ENCODE measurements around the gene MAD1L1.
A peak's percentile ranks its signal among the peaks of the same experiment; 100 is the strongest.

The MAD1L1 gene

DNA sequence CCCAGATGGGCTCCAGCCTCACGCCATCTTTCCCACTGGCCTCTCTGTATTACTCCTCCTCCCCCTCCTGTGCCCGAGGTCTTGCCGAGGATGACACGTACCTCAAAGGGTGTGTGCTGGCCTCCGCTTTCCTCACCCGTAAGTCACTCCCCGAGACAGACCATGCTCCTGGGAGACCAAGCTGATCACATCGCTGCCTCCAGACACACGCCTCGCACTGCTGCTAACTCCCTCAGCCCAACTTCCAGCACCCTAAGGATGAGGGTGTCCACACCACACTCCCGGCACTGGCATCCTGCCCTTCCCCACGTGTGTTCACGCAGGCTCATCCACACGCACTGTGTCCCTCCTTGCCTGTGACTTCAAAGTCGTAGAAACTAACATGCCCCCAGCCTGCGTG lies 24.0 kb downstream of the MAD1L1 start:
- ATAC-seq: no peak

DNA sequence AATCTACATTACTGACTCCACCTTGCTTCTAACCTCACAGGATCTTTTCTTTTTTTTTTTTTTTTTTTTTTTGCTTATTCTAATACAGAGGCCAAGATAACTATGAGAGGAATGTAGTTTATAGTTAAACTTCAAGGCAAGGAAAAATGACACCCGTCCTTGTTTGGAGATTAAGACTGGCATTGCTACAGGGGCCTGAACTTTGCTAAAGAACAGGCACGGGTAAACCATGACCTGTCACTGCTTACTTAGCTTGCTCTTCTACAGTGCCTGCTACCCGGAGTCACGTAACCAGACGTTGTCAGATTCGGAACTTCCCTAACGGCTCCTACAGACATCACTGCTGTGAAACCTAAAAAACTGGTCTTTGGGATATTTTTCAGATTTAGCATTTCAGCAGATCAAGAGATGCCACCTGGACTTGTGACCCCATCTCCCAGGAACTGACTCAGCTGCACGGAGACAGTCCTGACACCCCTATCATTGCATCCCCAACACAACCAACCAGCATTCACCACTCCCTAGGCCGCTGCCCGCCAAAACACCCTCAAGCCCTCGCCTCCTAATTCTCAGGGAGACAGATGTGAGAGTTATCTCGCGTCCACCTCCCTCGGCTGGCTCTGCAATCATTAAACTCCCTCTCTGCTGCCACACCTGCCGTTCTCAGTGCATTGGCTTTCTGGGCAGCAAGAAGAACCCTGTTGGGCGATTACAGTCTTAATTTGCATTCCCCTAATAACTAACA lies 27.5 kb downstream of the MAD1L1 start:
- peak; percentile 1; the same call in 1 of the 3 replicates for ATAC-seq
- TF ChIP-seq, protein P1, sequence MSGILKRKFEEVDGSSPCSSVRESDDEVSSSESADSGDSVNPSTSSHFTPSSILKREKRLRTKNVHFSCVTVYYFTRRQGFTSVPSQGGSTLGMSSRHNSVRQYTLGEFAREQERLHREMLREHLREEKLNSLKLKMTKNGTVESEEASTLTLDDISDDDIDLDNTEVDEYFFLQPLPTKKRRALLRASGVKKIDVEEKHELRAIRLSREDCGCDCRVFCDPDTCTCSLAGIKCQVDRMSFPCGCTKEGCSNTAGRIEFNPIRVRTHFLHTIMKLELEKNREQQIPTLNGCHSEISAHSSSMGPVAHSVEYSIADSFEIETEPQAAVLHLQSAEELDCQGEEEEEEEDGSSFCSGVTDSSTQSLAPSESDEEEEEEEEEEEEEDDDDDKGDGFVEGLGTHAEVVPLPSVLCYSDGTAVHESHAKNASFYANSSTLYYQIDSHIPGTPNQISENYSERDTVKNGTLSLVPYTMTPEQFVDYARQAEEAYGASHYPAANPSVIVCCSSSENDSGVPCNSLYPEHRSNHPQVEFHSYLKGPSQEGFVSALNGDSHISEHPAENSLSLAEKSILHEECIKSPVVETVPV (CRISPR knock-in tag; IDR thresholded peaks at IDR 0.05): no peak
- TF ChIP-seq TSHZ2 (CRISPR knock-in tag; IDR thresholded peaks at IDR 0.05) (no peak), TOX (CRISPR knock-in tag; IDR thresholded peaks at IDR 0.05; ENCODE audit: borderline replicate concordance) (no peak), ESRRG (CRISPR knock-in tag; IDR thresholded peaks at IDR 0.05) (no peak), ARNTL (CRISPR knock-in tag; IDR thresholded peaks at IDR 0.05; ENCODE audit: borderline replicate concordance, low read depth) (no peak), OSR1 (CRISPR knock-in tag; IDR thresholded peaks at IDR 0.05) (no peak), CSDC2 (CRISPR knock-in tag; IDR thresholded peaks at IDR 0.05) (no peak), ZNF8 (CRISPR knock-in tag; IDR thresholded peaks at IDR 0.05) (no peak), PPARA (CRISPR knock-in tag; IDR thresholded peaks at IDR 0.05; ENCODE audit: borderline replicate concordance) (no peak), ZFP30 (CRISPR knock-in tag; IDR thresholded peaks at IDR 0.05) (no peak), PATZ1 (CRISPR knock-in tag; IDR thresholded peaks at IDR 0.05; ENCODE audit: borderline replicate concordance) (no peak), BACH2 (CRISPR knock-in tag; IDR thresholded peaks at IDR 0.05; ENCODE audit: borderline replicate concordance) (no peak), SNAI2 (CRISPR knock-in tag; IDR thresholded peaks at IDR 0.05) (no peak)

More for the DNA sequence above, 24.0 kb downstream of the MAD1L1 start:
- TF ChIP-seq PATZ1 (CRISPR knock-in tag; IDR thresholded peaks at IDR 0.05; ENCODE audit: borderline replicate concordance) (no peak), OSR1 (CRISPR knock-in tag; IDR thresholded peaks at IDR 0.05) (no peak)
- TF ChIP-seq, protein P2, sequence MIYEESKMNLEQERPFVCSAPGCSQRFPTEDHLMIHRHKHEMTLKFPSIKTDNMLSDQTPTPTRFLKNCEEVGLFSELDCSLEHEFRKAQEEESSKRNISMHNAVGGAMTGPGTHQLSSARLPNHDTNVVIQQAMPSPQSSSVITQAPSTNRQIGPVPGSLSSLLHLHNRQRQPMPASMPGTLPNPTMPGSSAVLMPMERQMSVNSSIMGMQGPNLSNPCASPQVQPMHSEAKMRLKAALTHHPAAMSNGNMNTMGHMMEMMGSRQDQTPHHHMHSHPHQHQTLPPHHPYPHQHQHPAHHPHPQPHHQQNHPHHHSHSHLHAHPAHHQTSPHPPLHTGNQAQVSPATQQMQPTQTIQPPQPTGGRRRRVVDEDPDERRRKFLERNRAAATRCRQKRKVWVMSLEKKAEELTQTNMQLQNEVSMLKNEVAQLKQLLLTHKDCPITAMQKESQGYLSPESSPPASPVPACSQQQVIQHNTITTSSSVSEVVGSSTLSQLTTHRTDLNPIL (CRISPR knock-in tag; IDR thresholded peaks at IDR 0.05; ENCODE audit: low read depth): no peak

- no peak for ATAC-seq
These were observed 28.3 kb downstream of the MAD1L1 start for GRCh38 chr7:2204446-2204845.

More at GRCh38 chr7:2204446-2204845, 28.3 kb downstream of the MAD1L1 start:
- TF ChIP-seq PATZ1 (CRISPR knock-in tag; IDR thresholded peaks at IDR 0.05; ENCODE audit: borderline replicate concordance) (no peak), TCF4 (CRISPR knock-in tag; IDR thresholded peaks at IDR 0.05; ENCODE audit: borderline replicate concordance) (no peak), ESRRG (CRISPR knock-in tag; IDR thresholded peaks at IDR 0.05) (no peak), ISL1 (CRISPR knock-in tag; IDR thresholded peaks at IDR 0.05) (no peak), ZFP3 (CRISPR knock-in tag; IDR thresholded peaks at IDR 0.05) (no peak), CSDC2 (CRISPR knock-in tag; IDR thresholded peaks at IDR 0.05) (no peak), RARB (CRISPR knock-in tag; IDR thresholded peaks at IDR 0.05) (no peak), OSR1 (CRISPR knock-in tag; IDR thresholded peaks at IDR 0.05) (no peak), TOX (CRISPR knock-in tag; IDR thresholded peaks at IDR 0.05; ENCODE audit: borderline replicate concordance) (no peak), ARNTL (CRISPR knock-in tag; IDR thresholded peaks at IDR 0.05; ENCODE audit: borderline replicate concordance, low read depth) (no peak), ZC3H10 (CRISPR knock-in tag; IDR thresholded peaks at IDR 0.05) (no peak), SNAI2 (CRISPR knock-in tag; IDR thresholded peaks at IDR 0.05) (no peak), POU6F1 (CRISPR knock-in tag; IDR thresholded peaks at IDR 0.05; ENCODE audit: borderline replicate concordance, low read depth) (no peak), ZNF70 (CRISPR knock-in tag; IDR thresholded peaks at IDR 0.05) (no peak)
- TF ChIP-seq, protein P1 (CRISPR knock-in tag; IDR thresholded peaks at IDR 0.05): no peak

Measured in SK-N-SH treated with all-trans-retinoic acid at 6 μM for 48 hours (cell line).